HepG2 (cell line): ENCODE measurements around the gene NDRG2. TPM values are rescaled to one million over a fixed set of nuclear protein-coding genes. Genes with fewer than 3 reads are reported as not detected.

Experiments used
- CCDC6 ChIP-seq: sonication (generic); formaldehyde crosslinking; IDR thresholded peaks from 2 replicates; pipeline ENCODE4 v1.8.1; 2022; ENCODE audit warnings: mild to moderate bottlenecking, missing genetic modification reagents, moderate library complexity
- E2F2 ChIP-seq: sonication (generic); formaldehyde crosslinking; IDR thresholded peaks from 2 replicates; pipeline ENCODE4 v1.4.0; 2020; ENCODE audit warnings: missing genetic modification reagents, borderline replicate concordance
- HCFC1 ChIP-seq: fragments of 150-350 bp; IDR thresholded peaks from 2 replicates; pipeline ENCODE4 v1.6.1; 2014; ENCODE audit warnings: low read depth, low read length
- HNRNPUL1 ChIP-seq: fragments of 200-400 bp; formaldehyde crosslinking; IDR thresholded peaks from 2 replicates; pipeline ENCODE4 v1.6.1; 2017; ENCODE audit warnings: low read depth, mild to moderate bottlenecking, low read length, moderate library complexity
- KAT8 ChIP-seq: IDR thresholded peaks from 2 replicates; pipeline ENCODE4 v1.6.1; 2016; ENCODE audit warnings: missing genetic modification reagents, missing compliant biosample characterization
- MXD3 ChIP-seq: IDR thresholded peaks from 2 replicates; pipeline ENCODE4 v1.6.1; 2016; ENCODE audit warnings: mild to moderate bottlenecking, missing biosample characterization, missing genetic modification reagents
- NFIC ChIP-seq: IDR thresholded peaks from 2 replicates; pipeline ENCODE4 v1.6.1; 2012; ENCODE audit warnings: mild to moderate bottlenecking, low read length, inconsistent platforms
- SATB2 ChIP-seq: sonication (generic); formaldehyde crosslinking; IDR thresholded peaks from 2 replicates; pipeline ENCODE4 v1.5.0; 2020; ENCODE audit warnings: missing genetic modification reagents
- STAG1 ChIP-seq: sonication (generic); formaldehyde crosslinking; IDR thresholded peaks from 2 replicates; pipeline ENCODE4 v1.4.0; 2020; ENCODE audit warnings: missing genetic modification reagents
- THYN1 ChIP-seq: sonication (generic); formaldehyde crosslinking; IDR thresholded peaks from 2 replicates; pipeline ENCODE4 v1.8.1; 2023; ENCODE audit warnings: low read depth, mild to moderate bottlenecking, moderate library complexity, missing genetic modification reagents, borderline replicate concordance
- USF2 ChIP-seq, 2 experiments: sonication (generic) in 1 of 2; formaldehyde crosslinking in 1 of 2; IDR thresholded peaks; 2 replicates each; pipeline versions ENCODE4 v1.5.1 to v1.6.1; 2011 to 2020; ENCODE audit warnings: borderline replicate concordance in 1 of 2, low read depth in 1 of 2, low read length in 1 of 2, mild to moderate bottlenecking in 1 of 2, missing genetic modification reagents in 1 of 2, moderate library complexity in 1 of 2
- ZBTB2 ChIP-seq: sonication (generic); formaldehyde crosslinking; IDR thresholded peaks from 2 replicates; pipeline ENCODE4 v1.8.0; 2022; ENCODE audit warnings: low read depth, missing genetic modification reagents
- ZFP90 ChIP-seq: sonication (generic); formaldehyde crosslinking; IDR thresholded peaks from 2 replicates; pipeline ENCODE4 v1.8.0; 2022; ENCODE audit warnings: missing genetic modification reagents, mild to moderate bottlenecking, inconsistent platforms, borderline replicate concordance
- ZNF10 ChIP-seq: sonication (generic); formaldehyde crosslinking; IDR thresholded peaks from 2 replicates; pipeline ENCODE4 v1.4.0; 2020; ENCODE audit warnings: mild to moderate bottlenecking, low read depth, missing genetic modification reagents, borderline replicate concordance
- ZNF24 ChIP-seq: fragments of 450-650 bp; IDR thresholded peaks from 2 replicates; pipeline ENCODE4 v1.6.1; 2017; ENCODE audit warnings: antibody characterized with exemption, mild to moderate bottlenecking
- ZNF44 ChIP-seq: sonication (generic); formaldehyde crosslinking; IDR thresholded peaks from 2 replicates; pipeline ENCODE4 v1.5.1; 2020; ENCODE audit warnings: mild to moderate bottlenecking, missing genetic modification reagents
- ZNF782 ChIP-seq: sonication (generic); formaldehyde crosslinking; IDR thresholded peaks from 2 replicates; pipeline ENCODE4 v1.4.0; 2020; ENCODE audit warnings: missing genetic modification reagents, mild to moderate bottlenecking, borderline replicate concordance
- ZNF839 ChIP-seq: sonication (generic); formaldehyde crosslinking; IDR thresholded peaks from 2 replicates; pipeline ENCODE4 v1.4.0; 2020; ENCODE audit warnings: missing genetic modification reagents, mild to moderate bottlenecking, borderline replicate concordance
- ZSCAN25 ChIP-seq: sonication (generic); formaldehyde crosslinking; IDR thresholded peaks from 2 replicates; pipeline ENCODE4 v1.8.0; 2022; ENCODE audit warnings: mild to moderate bottlenecking, missing genetic modification reagents
- ZSCAN30 ChIP-seq: sonication (generic); formaldehyde crosslinking; IDR thresholded peaks from 2 replicates; pipeline ENCODE4 v1.5.0; 2020; ENCODE audit warnings: mild to moderate bottlenecking, missing genetic modification reagents
- polyA plus RNA-seq, 8 experiments: library from polyadenylated mRNA; depleted of rRNA in 3 of 8; stranded (reverse) in 7 of 8; unstranded in 1 of 8; fragments of >200 nt; fragmentation: Illumina TruSeq in 4 of 8; extraction: Trizol in 4 of 8; gene quantifications; 2 replicates each; pipeline versions ENCODE4 v1.2.1 to v1.2.3, GENCODE V29; 2011 to 2016; ENCODE audit warnings: low read depth in 4 of 8, missing spikeins in 1 of 8, mixed read lengths in 1 of 8; ENCODE audit not compliant: insufficient read depth in 1 of 8
- total RNA-seq, 5 experiments: library from RNA; depleted of rRNA; stranded (reverse); fragments of >200 nt; fragmentation: Illumina TruSeq; extraction: Trizol; gene quantifications; 2 replicates each; pipeline ENCODE4 v1.2.3, GENCODE V29; 2016; ENCODE audit warnings: low read depth in 1 of 5
- TF ChIP-seq, protein P1 (sequence below): sonication (generic); formaldehyde crosslinking; IDR thresholded peaks from 2 replicates; pipeline ENCODE4 v1.5.0; 2020; ENCODE audit warnings: mild to moderate bottlenecking, missing genetic modification reagents

The NDRG2 gene
- total and polyA plus RNA-seq, 2 of the 13 experiments (the other 11 are each of a cell fraction or from before 2014, with no cell fraction given): 27.2 to 189 TPM

DNA sequence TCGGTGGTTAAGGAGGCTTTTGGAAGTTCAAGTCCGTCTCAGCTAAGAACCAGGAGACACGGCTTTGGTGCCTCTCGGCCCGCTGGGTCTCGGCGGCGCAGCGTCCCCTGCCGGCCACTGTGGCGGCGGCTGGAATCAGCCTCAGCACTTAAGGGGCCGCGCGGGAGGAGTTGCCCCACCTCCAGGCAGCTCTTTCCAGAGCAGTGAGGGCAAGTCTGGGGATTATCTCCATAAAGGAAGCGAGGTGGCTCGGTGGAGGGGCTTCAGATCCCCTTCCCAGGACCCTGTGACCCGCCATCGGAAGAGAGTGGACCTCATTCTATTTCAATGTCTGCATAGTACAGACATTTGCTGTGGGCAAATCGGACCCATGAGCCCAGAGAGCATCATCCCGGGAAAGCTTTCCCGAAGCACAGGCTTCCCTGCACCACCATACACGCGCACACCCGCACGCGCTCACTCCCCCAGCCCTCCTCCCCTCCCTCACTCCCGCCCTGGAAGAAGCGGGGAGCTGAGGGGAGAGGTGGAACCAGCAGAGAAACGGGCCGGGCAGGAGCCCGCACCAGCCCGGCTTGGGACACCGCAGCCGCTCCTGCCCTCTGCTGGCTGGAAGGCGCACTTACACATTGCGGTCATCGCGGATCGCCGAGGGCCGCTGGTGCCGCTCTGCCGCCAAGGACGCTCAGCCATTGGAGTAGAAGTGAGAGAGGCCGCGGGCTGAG lies 53.7 kb downstream of the NDRG2 start (continued):
- TF ChIP-seq STAG1 (CRISPR knock-in tag) (peak; percentile 72), ZSCAN30 (CRISPR knock-in tag) (no peak), ZFP90 (peak; percentile 99), ZNF839 (CRISPR knock-in tag) (0 out of 2 replicates have a peak, but pooled peaks have one; percentile 1), ZNF24 (no peak), HCFC1 (0 out of 2 replicates have a peak, but pooled peaks have one; percentile 14), HNRNPUL1 (no peak), ZNF44 (CRISPR knock-in tag) (no peak; the same call in 1 of the 2 replicates), ZSCAN25 (CRISPR knock-in tag) (peak; percentile 61; the same call in 1 of the 2 replicates), ZNF10 (CRISPR knock-in tag) (no peak), SATB2 (CRISPR knock-in tag) (0 out of 2 replicates have a peak, but pooled peaks have one; percentile 3), MXD3 (CRISPR knock-in tag) (no peak), ZNF782 (no peak), USF2 (IDR thresholded peaks at IDR 0.05; ENCODE audit: low read depth, low read length) (no peak), USF2 (CRISPR knock-in tag; IDR thresholded peaks at IDR 0.05; ENCODE audit: borderline replicate concordance) (peak; percentile 3; the same call in 1 of the 2 replicates), NFIC (no peak), KAT8 (peak; percentile 38), THYN1 (CRISPR knock-in tag) (no peak), E2F2 (peak; percentile 64; the same call in 1 of the 2 replicates), ZBTB2 (CRISPR knock-in tag) (no peak), CCDC6 (no peak)
- TF ChIP-seq, protein P1, sequence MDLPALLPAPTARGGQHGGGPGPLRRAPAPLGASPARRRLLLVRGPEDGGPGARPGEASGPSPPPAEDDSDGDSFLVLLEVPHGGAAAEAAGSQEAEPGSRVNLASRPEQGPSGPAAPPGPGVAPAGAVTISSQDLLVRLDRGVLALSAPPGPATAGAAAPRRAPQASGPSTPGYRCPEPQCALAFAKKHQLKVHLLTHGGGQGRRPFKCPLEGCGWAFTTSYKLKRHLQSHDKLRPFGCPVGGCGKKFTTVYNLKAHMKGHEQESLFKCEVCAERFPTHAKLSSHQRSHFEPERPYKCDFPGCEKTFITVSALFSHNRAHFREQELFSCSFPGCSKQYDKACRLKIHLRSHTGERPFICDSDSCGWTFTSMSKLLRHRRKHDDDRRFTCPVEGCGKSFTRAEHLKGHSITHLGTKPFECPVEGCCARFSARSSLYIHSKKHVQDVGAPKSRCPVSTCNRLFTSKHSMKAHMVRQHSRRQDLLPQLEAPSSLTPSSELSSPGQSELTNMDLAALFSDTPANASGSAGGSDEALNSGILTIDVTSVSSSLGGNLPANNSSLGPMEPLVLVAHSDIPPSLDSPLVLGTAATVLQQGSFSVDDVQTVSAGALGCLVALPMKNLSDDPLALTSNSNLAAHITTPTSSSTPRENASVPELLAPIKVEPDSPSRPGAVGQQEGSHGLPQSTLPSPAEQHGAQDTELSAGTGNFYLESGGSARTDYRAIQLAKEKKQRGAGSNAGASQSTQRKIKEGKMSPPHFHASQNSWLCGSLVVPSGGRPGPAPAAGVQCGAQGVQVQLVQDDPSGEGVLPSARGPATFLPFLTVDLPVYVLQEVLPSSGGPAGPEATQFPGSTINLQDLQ (CRISPR knock-in tag): no peak; the same call in 1 of the 2 replicates
